ENCODE data around the gene SEMA3E. TPM values are rescaled to one million over a fixed set of nuclear protein-coding genes. Genes with fewer than 3 reads are reported as not detected.

The SEMA3E gene
- under 0.01 and 1.7 TPM in 2 replicates for total RNA-seq

GRCh38 chr7:83648464-83649241, at the start of gene SEMA3E:
Gene SEMA3E, minus strand, starts transcription at chr7:83649139.

Small RNA genes within 50 kb of the gene (small RNA-seq; reads per million reads assigned to genes)
- gene AC079987.1, result not detected
